Nephron (organoid): ENCODE results near the gene CABP4.

Experiments used
- H3K27ac Mint-ChIP-seq, 3 experiments: 2 replicates each; pipeline ENCODE4 v1.8.0; 2020; ENCODE audit warnings: mixed read lengths in 3 of 3, mild to moderate bottlenecking in 2 of 3, moderate library complexity in 1 of 3
- H3K27me3 Mint-ChIP-seq: 2 replicates; pipeline ENCODE4 v1.8.0; 2021; ENCODE audit warnings: low read depth, mild to moderate bottlenecking, moderate library complexity, mixed read lengths
- H3K36me3 Mint-ChIP-seq: 2 replicates; pipeline ENCODE4 v1.8.0; 2020; ENCODE audit warnings: low read depth, mixed read lengths
- H3K4me1 Mint-ChIP-seq: 2 replicates; pipeline ENCODE4 v1.8.0; 2020; ENCODE audit warnings: mixed read lengths
- H3K4me3 Mint-ChIP-seq, 3 experiments: 2 replicates each; pipeline ENCODE4 v1.8.0; 2020; ENCODE audit warnings: mild to moderate bottlenecking in 3 of 3, mixed read lengths in 3 of 3, moderate library complexity in 2 of 3
- H3K9me3 Mint-ChIP-seq: 2 replicates; pipeline ENCODE4 v1.8.0; 2020; ENCODE audit warnings: mixed read lengths
- TF ChIP-seq, protein P1 (sequence below), 3 experiments: fragments of 200-600 bp; sonication (generic); IDR thresholded peaks; one replicate each; pipeline ENCODE4 v1.5.0; 2021; ENCODE audit warnings: antibody characterized with exemption in 3 of 3; ENCODE audit not compliant: unreplicated experiment in 3 of 3

Gene CABP4

GRCh38 chr11:67486481-67487195 lies 31.5 kb downstream of the CABP4 start:
- Mint-ChIP-seq H3K27me3 (no peaks in the 10 kb centered on the region), H3K36me3 (peaks cover 29% of the 10 kb centered on the region), H3K9me3 (no peaks in the 10 kb centered on the region), H3K27ac (peak overlapping the region in 1 of 3 experiments; percentile 36), H3K4me1 (peaks cover 36% of the 10 kb centered on the region), H3K4me3 (peak overlapping the region in 1 of 3 experiments; percentile 42)
- TF ChIP-seq, protein P1, sequence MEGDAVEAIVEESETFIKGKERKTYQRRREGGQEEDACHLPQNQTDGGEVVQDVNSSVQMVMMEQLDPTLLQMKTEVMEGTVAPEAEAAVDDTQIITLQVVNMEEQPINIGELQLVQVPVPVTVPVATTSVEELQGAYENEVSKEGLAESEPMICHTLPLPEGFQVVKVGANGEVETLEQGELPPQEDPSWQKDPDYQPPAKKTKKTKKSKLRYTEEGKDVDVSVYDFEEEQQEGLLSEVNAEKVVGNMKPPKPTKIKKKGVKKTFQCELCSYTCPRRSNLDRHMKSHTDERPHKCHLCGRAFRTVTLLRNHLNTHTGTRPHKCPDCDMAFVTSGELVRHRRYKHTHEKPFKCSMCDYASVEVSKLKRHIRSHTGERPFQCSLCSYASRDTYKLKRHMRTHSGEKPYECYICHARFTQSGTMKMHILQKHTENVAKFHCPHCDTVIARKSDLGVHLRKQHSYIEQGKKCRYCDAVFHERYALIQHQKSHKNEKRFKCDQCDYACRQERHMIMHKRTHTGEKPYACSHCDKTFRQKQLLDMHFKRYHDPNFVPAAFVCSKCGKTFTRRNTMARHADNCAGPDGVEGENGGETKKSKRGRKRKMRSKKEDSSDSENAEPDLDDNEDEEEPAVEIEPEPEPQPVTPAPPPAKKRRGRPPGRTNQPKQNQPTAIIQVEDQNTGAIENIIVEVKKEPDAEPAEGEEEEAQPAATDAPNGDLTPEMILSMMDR (IDR thresholded peaks at IDR 0.05; ENCODE audit: unreplicated experiment in 3 of 3) = no peak

- Mint-ChIP-seq H3K4me3 (no peak overlapping the region), H3K27ac (no peak overlapping the region), H3K36me3 (peaks cover 29% of the 10 kb centered on the region), H3K9me3 (no peaks in the 10 kb centered on the region), H3K4me1 (peaks cover 15% of the 10 kb centered on the region), H3K27me3 (no peaks in the 10 kb centered on the region)
- TF ChIP-seq, protein P1 (IDR thresholded peaks at IDR 0.05; ENCODE audit: unreplicated experiment in 3 of 3) = no peak
Measured at GRCh38 chr11:67489203-67489884, 34.2 kb downstream of the CABP4 start.

GRCh38 chr11:67489885-67490726 lies 35.0 kb downstream of the CABP4 start:
- Mint-ChIP-seq H3K36me3 (peaks cover 21% of the 10 kb centered on the region), H3K9me3 (no peaks in the 10 kb centered on the region), H3K4me1 (peaks cover 7% of the 10 kb centered on the region), H3K27ac (no peak overlapping the region), H3K27me3 (no peaks in the 10 kb centered on the region), H3K4me3 (no peak overlapping the region)
- TF ChIP-seq, protein P1 (IDR thresholded peaks at IDR 0.05; ENCODE audit: unreplicated experiment in 3 of 3) = no peak

GRCh38 chr11:67490727-67491065 lies 35.5 kb downstream of the CABP4 start:
- H3K27ac Mint-ChIP-seq = no peak overlapping the region
- H3K27me3 Mint-ChIP-seq = no peaks in the 10 kb centered on the region
- TF ChIP-seq, protein P1 (IDR thresholded peaks at IDR 0.05; ENCODE audit: unreplicated experiment in 3 of 3) = no peak
- peaks cover 20% of the 10 kb centered on the region for H3K36me3 Mint-ChIP-seq
- no peaks in the 10 kb centered on the region for H3K9me3 Mint-ChIP-seq
- no peak overlapping the region for H3K4me3 Mint-ChIP-seq
- H3K4me1 Mint-ChIP-seq = peaks cover 5% of the 10 kb centered on the region

DNA sequence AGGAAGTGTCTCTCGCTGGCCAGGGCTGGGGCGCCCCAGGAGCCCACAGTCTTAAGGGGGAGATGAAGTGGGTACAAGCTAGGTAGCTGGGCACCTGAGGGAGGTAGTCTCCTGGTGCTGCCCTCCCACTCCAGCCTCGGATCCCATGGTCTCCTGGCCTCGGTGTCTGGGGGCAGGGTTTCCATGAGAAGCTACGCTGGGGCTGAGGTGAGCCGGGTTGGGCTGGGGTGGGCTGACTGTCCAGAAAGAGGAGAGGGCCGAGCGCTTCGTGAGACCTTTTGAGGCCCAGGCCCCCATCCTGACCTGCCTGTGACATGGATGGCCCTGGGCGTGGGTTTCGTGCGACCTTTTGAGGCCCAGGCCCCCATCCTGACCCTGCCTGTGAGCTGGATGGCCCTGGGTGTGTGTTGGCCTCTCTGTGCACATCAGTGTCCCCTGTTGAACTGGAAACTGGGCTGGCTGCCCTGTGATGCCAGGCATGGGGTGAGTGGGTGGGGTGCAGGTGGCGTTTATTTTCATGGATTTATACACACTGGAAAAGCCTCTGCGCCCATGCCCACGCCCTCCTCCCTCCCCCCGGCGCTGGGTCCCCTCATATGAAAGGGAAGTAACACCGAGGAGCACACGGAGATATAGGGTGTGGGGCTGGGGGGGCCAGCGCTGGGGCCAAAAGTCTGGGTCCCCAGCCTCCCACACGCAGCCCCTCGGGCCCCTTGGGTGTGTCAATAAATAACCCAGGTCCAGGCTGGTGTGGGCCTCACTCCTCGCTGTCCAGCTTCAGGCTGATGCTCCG lies 36.3 kb downstream of the CABP4 start:
- Mint-ChIP-seq H3K36me3 (peaks cover 16% of the 10 kb centered on the region), H3K9me3 (no peaks in the 10 kb centered on the region), H3K4me3 (no peak overlapping the region), H3K27ac (no peak overlapping the region), H3K4me1 (no peaks in the 10 kb centered on the region), H3K27me3 (no peaks in the 10 kb centered on the region)
- TF ChIP-seq, protein P1 (IDR thresholded peaks at IDR 0.05; ENCODE audit: unreplicated experiment in 3 of 3) = no peak
